DOHH2 (cell line): Measurements from ENCODE around the gene DNER.

Source experiments
- CTCF ChIP-seq: fragments of 200-600 bp; sonication (generic); IDR thresholded peaks from one replicate; pipeline ENCODE4 v1.5.1; 2014; ENCODE audit warnings: antibody characterized with exemption, mild to moderate bottlenecking, low read depth, low read length; ENCODE audit not compliant: poor library complexity, severe bottlenecking
- EZH2phosphoT487 ChIP-seq: fragments of 200-600 bp; sonication (generic); IDR thresholded peaks from 2 replicates; pipeline ENCODE4 v1.6.1; 2017; ENCODE audit warnings: borderline replicate concordance, mild to moderate bottlenecking, antibody characterized with exemption, low read length, moderate library complexity, mixed read lengths

GRCh38 chr2:229642371-229642770 lies 72.0 kb downstream of the DNER start:
- no peak for TF ChIP-seq CTCF
- TF ChIP-seq EZH2phosphoT487 = no peak
